Measurements from ENCODE around the gene ASB12.
"Not testable (repeated sequence)": the region's sequence is repeated elsewhere in the genome, so short reads cannot be mapped to it uniquely, and the experiment has no call there.

DNA sequence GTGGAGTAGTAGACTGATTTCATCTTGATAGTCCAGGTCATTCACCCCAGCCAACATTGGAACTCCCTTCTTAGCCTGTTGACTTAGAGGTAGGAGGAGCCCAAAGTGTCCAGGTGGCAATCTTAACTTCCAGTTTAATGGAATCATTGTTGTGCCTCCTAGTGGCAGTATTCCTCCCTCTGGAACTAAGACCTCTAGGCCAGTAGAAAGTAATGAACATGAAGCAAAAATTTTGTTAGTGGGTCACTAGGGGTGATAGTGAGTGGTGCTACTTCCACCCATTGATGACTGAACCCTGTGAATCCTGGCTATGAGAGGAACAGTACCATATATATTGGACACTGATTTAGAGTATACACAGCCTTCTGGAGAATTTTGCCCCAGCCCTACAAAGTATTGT lies 16.4 kb downstream of the ASB12 start:
- TF ChIP-seq, protein P1, sequence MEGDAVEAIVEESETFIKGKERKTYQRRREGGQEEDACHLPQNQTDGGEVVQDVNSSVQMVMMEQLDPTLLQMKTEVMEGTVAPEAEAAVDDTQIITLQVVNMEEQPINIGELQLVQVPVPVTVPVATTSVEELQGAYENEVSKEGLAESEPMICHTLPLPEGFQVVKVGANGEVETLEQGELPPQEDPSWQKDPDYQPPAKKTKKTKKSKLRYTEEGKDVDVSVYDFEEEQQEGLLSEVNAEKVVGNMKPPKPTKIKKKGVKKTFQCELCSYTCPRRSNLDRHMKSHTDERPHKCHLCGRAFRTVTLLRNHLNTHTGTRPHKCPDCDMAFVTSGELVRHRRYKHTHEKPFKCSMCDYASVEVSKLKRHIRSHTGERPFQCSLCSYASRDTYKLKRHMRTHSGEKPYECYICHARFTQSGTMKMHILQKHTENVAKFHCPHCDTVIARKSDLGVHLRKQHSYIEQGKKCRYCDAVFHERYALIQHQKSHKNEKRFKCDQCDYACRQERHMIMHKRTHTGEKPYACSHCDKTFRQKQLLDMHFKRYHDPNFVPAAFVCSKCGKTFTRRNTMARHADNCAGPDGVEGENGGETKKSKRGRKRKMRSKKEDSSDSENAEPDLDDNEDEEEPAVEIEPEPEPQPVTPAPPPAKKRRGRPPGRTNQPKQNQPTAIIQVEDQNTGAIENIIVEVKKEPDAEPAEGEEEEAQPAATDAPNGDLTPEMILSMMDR (IDR thresholded peaks at IDR 0.05; ENCODE audit: low read depth, low read length, poor library complexity, severe bottlenecking), result not testable (repeated sequence)
- TF ChIP-seq EZH2phosphoT487 (IDR thresholded peaks at IDR 0.05; ENCODE audit: borderline replicate concordance, low read length), result not testable (repeated sequence)

Measured in DOHH2 (cell line).